Activated CD4-positive, alpha-beta T cell treated with anti-CD3 and anti-CD28 coated beads, Interleukin-2, Interleukin-4, amounts not matched to agents 100 ng/mL and 50 ng/mL, durations not matched to agents 16 hours and 8 hours (primary cell): ENCODE results near the gene CGB1.

ENCODE experiments used
- DNase-seq: peaks from one replicate; pipeline ENCODE4 v3.0.0-alpha.2; 2020; ENCODE audit warnings: low spot score

CGB1 gene

DNA sequence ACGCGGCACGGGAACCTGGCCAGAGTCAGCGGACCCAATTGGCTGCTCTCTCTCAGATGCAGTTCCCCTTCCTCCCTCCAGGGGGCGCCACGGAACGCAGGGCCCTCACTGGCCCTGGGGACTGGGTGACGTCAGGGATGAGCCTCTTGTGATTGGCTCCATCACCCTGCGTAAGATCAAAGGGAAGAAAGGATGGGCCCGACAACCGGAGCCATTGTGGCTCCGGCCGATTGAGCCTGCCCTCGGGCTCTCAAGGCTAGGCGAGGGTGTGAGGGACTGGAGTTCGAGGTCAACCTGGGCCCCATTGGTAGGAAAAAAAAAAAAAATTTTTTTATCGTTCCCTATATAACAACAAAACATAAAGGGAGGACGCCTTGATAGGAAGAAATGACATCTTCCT, at the start of gene CGB1:
Gene CGB1, minus strand, starts transcription at position 81 of the 400 bp plus-strand sequence. CDS start 184 bp downstream, outside the sequence.
- peak; percentile 70 for DNase-seq

DNA sequence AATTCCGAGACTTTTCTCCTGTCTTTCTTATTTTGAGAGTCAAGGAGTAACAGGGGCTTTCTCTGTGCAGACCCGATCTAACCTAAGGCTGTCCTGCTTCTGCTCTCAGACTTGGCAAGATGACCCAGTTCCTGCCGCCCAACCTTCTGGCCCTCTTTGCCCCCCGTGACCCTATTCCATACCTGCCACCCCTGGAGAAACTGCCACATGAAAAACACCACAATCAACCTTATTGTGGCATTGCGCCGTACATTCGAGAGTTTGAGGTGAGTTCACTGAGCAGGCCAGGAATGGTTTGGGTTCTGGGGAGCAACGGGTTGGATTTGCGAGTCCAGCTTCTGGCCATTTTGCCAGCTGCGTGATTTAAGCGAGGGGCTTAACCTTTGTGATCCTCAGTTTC, 49.6 kb upstream of the CGB1 start:
- DNase-seq = no peak

DNA sequence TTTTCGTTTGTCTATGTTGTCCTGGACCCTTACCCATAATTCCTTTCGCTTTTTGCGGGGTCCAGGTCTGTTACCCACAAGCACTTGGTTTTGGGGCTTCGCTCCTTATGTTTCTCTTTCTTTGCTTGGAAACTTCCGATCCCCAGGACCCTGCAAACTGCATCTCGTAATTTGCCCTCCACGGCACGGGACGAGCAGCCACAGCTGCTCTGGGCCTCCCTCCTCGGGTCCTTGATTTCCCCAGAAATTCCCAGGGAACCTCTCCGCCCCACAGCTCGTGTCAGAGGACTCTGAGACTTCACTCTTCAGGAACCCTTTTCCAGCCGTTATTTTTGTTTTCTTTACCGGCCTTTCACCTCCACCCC, 49.2 kb upstream of the CGB1 start:
- DNase-seq = no peak

DNA sequence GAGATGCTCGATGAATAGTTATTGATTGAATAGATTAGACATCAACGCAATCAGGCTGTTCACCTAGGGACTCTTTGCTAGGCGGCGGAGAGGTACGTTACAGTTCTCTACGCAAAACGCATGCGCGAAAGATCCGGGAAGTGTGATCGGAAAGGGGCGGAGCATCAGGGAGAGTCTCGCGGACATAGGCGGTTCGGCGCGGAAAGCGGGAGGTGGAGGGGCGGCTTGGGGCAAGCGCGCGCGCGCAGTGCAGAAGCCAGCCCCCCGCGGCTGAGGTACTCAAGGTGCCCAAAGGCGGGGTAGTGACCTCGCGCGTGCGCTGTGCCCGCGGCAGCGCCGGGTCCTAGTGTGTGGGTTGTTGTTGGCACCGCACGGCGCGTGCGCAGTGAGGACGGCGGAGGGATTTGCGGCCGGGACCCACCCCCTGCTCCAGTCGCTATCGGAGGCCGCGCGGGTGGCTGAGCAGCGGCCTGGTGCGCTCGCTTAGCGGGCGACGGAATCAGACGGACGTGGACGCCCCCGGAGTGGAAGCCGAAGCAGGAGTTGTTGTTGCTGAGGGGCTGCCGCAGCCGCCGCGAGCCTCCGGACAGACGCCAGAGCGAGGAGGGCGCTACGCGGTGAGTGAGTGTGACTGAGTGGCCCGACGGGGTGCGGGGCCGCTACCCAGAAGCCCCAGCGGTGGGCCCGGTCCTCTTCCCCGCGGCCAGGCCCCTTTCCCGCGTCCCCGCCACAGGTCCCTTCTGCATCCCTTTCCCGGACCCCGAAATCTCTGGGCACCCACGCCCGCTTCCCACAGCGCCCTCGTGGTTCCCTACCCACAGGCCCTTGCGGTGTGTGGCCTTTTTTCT, 48.5 kb upstream of the CGB1 start, which contains the start of gene SNRNP70:
Gene SNRNP70, plus strand, starts transcription at position 432 of the 848 bp plus-strand sequence. CDS start 964 bp downstream, outside the sequence.
- peak; percentile 100 for DNase-seq

DNA sequence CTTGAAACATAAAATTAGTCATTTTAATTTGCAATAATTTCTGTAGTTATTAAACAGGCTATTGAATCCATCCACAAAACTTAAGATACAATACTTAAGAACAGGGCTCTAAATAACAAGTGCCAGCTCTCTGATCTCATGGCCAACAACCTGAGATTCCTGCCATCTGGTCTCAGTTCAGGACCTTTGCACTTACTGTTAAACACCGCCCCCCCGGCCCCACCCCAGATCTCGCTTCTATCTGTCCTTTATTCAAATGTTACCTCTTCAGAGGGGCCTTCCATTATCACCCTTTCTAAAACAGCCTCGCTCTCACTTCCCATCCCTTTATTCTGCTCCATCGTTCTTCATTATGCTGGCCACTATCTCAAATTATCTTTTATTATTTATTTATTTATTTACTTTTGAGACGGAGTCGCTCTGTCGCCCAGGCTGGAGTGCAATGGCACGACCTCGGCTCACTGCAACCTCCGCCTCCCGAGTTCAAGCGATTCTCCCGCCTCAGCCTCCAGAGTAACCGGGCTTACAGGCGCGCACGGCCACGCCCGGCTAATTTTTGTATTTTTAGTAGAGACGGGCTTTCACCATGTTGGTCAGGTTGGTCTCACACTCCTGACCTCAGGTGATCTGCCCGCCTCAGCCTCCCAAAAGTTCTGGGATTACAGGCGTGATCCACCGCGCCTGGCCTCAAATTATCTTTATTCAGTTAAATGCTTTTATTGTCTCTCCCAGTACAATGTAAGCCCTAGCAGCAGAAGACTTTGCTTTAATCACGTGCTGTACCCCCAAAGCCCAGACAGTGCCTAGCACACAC, 47.7 kb upstream of the CGB1 start:
- no peak for DNase-seq

DNA sequence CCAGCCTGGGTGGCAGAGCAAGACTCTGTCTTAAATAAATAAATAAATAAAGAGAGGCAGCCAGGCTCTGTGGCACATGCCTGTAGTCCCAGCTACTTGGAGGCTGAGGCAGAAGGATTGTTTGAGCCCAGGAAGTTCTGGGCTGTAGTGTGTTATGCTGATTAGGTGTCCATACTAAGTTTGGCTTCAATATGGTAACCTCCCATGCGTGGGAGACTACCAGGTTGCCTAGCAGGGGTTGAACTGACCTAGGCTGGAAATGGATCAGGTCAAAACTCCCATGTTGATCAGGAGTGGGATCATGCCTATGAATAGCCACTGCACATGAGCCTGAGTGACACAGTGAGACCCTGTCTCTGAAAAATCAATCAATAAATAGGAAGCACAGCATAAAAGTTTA, 44.6 kb upstream of the CGB1 start:
- DNase-seq = no peak

DNA sequence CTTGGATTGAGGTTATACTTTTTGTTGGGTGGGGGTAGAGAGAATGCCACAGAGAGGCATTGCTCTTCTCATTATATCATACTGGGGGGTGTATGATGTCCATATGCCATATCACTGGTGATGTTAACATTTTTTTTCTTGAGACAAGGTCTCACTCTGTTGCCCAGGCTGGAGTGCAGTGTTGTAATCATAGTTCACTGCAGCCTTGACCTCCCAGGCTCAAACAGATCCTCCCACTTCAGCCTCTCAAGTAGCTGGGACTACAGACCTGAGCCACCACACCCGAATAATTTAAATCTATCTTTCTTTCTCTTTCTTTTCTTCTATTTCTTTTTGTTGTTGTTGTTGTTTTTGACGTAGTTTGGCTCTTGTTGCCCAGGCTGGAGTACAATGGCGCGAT, 43.7 kb upstream of the CGB1 start:
- DNase-seq = no peak

DNA sequence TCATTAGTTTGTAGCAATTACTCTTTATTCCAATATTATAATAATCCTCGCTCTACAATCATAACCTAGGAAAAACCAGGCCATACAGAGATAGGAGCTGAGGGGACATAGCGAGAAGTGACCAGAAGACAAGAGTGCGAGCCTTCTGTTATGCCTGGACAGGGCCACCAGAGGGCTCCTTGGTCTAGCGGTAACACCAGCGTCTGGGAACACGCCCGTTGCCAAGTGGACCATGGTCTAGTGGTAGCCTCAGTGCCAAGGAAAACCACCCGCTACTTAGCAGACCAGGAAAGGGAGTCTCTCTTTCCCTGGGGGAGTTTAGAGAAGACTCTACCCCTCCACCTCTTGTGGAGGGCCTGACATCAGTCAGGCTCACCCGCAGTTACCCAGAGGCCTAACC, 38.2 kb upstream of the CGB1 start:
- peak; percentile 15 for DNase-seq

DNA sequence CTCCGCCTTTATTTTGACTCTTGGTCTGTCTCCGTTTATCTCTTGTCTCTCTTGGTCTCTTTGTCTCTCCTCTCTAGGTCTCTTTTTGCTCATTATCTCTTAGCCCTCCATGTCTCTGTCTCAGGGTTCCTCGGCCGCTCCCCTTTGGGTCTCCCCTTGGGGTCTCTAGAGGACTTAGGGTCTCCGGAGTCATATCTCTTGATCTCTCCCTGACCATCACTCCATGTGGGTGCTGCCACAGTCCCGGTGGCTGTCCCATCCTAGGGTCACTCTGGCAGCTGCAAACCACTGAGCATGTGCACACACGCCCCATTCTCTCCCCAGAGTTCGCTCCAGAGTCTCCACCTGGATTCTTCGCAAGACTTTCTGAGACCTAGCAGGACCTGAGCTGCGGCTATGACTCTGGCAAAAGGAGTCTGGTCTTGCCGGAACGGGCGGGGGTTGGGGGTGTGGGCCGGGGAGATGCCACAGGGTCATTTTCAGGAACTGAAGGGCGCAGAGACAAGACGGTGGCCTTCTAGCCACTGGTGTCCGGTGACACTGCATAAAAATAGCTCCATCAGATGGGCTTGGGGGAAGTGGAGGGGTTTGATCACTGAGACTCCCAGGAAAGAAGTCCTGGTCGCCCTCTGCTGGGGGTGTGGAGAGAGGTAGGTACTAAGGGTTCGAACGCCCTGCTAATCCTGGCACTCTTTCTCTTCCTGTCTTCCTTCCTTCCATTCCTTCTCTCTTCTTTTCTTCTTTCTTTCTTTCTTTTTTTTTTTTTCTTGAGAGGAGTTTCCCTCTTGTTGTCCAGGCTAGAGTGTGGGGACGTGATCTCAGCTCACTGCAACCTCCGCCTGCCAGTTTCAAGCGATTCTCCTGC, 37.1 kb upstream of the CGB1 start:
- DNase-seq = no peak

DNA sequence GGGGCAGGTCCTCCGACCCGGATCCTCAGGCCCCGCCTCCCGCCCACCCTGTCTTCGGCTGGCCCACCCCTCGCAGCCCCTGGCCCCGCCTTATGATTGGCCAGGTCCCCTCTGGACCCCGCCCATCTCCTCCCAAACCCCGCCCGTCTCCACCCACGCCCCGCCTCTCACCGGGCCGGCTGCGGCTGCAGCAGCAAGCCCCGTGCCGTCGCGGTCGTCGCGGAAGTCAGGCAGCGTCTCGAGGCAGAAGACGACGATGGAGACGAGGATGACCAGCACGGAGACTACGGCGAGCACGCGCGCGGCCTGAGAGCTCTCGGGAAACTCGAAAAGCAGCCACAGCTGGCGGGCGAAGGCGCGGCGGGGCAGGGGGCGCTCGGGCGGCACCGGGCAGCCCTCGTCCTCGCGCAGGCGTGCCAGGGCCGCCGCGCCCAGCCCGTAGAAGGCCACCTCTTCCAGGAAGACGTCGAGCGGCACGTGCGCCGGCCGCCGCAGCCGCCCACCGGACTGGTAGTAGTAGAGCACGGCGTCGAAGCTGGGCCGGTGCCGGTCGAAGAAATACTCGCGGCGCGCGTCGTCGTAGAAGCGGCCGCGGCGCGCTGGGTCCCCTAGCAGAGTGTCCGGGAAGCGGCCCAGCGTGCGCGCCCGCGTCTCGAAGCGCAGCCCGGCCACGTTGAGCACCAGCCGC, 35.3 kb upstream of the CGB1 start:
- no peak for DNase-seq

DNA sequence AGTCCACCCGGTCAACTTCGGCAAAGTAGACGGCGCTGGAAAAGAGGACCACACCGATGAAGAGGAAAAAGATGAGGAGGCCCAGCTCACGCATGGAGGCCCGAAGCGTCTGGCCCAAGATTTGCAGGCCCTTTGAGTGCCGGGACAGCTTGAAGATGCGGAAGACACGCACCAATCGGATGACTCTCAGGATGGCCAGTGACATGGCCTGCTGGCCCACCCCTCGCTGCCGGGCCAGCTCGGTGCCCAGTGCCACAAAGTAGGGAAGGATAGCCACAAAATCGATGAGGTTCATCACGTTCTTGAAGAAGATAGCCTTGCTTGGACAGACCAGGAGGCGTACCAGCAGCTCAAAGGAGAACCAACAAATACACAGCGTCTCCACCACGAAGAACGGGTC, 33.7 kb upstream of the CGB1 start:
- DNase-seq = no peak

DNA sequence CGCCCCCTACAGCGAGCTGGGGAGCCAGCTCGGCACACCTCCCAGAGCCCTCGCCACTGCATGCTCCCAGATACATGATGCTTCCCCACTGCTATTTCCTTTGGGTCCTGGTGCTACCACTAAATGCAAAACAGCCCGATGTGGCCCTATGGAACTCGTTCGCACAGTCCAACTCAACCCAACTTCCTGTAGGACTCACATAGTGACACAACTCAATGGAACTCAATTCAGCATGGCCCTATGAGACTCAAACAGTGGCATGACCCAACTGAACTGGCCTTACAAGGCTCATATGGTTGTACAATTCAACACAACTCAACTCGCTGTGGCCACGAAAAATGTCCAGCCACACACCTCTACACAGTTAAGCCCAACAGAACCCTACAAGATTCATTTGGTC, 32.3 kb upstream of the CGB1 start:
- DNase-seq = no peak

DNA sequence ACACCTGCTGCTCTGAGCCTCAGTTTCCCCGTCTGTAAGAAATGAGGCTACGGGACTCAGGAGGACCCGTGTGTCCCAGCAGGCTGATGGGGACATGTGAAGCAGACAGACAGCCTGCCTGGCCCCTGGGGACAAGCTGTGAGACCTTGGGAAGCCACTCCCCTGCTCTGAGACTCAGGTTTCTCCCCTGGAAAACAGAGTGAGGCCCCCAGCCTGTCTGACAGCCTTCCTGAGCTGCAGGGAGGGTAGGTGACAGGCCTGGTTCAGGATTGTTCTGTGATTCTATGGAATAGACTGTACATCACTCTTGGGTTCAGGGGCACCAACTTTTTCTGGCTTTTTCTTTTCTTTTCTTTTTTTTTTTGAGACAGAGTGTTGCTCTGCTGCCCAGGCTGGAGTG, 30.9 kb upstream of the CGB1 start:
- DNase-seq = no peak

DNA sequence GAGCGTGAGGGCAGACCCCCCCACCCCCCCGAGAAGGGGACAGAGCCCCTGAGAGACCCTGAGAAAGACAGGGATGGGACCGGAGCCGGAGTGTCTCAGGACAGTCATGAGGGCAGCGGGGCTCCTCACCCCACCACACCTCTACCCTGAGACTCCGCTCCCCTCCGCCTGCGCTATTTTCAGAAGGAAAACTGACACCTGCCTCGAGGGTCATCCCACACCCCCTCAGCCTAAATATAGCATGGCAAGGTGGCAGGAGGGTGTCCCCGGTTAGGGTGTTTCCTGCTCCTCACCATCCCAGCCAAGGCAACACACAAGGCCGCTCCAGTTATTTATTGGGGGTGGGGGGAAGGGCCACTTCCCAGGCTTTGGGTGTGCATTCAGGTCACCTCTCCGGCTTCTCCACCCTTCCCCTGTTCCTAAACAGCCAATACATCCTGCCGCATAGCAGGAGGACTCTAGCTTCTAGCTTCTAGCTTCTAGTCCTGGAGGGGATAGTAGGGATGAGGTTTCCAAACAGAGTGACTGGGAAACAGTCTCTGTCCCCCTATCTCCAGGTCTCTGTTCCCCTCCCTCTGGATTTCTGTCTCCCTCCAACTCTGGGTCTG, 29.3 kb upstream of the CGB1 start:
- DNase-seq = no peak

DNA sequence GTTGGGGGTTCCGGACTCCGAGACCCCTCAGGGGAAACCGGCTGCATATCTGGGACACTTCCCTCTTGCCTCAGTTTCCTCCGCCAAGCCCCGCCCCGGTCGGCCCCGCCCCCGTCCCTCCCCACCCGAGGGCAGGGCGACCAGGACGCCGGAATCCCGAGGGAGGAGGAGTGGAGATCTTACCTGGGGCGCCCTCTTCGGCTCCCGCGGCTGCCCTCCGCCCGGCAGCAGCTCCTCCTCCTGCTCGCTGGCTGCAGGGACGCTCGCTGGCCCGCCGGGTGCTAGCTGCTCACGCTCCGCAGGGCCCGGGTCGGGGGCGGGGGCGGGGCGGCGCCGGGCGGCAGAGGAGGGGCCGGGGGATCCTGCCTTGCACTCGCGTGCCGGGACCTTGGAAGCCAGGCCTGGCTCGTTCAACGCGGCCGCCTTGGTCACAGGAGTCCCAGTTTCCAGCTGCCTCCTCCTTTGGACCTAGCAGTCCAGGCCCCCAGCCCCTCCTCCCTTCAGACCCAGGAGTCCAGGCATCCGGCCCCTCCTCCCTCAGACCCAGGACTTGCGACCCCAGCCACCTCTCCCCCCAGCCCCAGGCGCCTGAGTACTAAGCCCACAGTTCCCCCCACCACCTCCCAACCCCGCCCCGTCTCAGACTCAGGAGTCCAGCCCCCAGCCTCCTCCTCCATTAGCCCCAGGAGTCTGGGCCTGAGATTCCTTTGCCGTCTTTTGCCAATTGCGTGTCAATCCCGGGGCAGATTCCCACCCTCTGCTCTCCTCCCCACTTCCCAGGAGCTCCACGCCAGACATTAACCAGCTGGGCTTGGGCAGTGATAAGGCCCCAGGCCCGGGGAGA, 28.3 kb upstream of the CGB1 start, which contains the start of gene NTF4:
Gene NTF4, minus strand, starts transcription at position 51 of the 844 bp plus-strand sequence. CDS start 2,821 bp downstream, outside the sequence.
- no peak for DNase-seq

DNA sequence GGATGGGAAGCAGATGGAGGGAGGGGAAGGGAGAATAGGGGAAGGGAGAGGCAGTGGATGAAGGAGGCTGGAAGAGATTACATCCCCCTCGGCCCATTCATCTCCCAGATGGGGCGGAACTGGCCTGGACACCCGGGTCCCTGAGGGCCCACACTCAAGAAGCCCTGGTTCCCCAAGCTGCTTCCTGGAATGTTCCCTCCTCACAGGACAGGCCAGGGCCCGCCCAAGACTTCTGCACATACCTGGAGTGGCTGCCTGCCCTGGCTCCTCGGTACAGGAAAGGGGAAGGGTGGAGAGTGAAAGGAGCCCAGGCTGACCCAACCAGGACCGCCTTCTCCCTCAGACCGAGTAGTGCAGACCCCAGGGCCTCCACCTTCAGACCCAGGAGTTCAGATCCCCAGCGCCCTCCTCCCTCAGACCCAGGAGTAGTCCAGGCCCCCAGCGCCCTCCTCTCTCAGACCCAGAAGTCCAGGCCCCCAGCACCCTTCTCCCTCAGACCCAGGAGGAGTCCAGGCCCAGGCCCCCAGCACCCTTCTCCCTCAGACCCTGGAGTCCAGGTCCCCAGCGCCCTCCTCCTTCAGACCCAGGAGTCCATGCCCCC, 27.4 kb upstream of the CGB1 start:
- no peak for DNase-seq

DNA sequence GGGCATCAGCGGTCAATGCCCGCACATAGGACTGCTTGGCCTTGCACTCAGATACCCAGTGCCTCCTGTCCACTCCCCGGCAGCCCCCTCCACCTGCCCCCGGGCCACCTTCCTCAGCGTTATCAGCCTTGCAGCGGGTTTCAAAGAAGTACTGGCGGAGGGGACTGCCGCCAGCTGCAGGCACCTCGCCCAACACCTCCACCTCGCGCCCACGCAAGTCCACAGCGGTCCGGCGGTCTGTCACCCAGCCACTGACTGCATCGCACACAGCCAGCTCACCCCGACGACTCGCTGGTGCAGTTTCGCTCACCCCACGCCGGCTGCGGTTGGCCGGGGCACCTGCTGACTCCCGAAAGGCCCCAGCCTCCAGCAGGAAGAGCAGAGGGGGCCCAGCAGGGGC, 24.8 kb upstream of the CGB1 start:
- no peak for DNase-seq

DNA sequence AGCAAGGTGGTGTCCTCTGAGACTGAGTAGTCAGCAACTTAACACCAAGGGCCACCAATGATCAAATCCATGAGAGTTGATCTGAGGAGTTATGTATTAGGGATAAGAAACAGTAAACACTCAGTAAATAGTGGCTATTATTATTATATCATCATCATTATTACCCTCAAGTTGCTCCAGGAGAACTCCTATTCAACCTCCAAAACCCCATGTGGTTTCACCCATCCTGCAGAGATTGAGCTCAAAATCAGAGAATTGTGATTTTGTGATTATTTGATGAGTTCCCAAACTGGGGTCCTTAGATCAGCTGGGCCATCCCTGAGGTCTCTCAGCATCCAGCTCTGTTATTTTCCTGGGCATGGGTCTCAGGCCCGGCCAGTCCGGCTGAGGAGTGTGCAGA, 24.3 kb upstream of the CGB1 start:
- DNase-seq = no peak

DNA sequence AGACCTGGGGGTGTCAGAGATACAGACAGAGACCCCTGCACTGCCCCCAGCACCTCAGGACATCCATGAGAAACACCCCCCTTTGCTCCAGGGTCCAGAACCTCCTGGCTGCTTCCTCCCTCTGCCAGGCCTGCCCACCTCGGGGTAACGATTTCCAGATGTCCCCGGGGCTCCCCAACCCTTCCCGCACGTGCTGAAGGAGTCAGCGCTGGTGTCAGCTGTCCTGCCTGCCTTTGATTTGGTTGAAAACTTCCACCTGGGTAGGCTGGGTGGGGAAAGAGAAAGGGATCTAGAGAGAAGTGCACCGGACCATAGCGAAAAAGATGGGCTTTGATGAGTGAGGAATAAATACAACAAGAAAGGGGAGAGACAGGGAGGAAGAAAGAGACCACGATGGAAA, 22.4 kb upstream of the CGB1 start:
- DNase-seq = no peak

DNA sequence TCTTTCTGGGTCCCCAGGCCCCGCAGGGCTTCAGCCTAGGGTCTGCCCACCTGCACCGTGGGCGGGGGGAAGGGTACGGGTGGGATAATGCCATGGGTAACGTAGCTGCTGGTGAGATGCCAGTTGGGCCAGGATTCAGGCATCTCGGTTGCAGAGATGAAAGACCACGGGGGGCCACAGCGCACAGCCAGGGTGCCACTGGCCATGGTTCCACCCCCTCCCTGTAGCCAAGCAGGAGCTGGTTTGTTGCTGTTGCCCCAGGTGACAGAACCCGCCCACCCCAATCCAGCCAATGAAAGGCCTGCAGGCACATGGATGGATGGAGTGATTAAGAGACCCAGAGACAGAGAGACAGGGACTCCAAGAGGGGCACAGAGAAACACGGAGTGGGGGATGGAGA, 21.9 kb upstream of the CGB1 start:
- peak; percentile 24 for DNase-seq
